ENCODE measurements around the gene CARD11.

The CARD11 gene

DNA sequence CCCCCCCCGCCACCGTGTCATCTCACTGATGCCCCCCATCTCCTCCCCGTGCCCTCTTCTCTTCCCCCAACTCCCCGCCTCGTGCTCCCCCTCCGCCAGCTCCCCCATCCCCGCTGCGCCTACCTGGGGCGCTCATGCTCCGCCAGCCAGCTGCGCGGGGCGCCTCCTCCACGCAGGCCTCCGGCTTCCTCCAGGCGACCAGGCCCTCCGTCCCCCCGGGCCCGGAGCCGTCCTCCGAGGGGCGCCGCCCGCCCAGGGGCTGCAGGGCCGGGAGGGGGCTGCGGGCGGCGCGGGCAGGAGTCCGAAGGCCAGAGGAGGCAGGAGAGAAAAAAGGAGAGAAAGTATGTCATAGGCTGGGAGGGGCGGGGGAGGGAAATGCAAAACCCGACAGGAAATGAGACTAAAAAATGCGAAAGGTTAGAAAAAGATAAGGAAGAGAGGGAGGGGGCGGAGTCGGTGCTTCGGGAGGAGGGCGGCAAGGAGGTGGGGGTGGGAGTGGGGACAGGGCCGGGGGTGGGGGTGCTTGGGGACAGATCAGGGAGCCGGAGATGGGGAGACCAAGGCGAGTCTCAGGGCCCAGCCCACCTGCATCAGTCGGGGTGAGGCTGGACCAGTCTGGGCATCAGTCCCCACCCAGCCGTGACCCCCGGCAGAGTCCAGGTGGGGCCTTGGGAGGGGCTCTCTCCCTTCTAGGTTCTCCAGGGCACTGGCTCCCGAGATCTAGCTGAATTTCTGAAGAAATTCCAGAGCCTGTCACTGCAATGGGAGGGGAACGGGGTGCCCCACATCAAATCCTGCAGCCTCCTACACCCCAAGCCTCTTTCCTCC lies at the start of gene CARD11:
Gene CARD11, minus strand, starts transcription at position 324 of the 828 bp plus-strand sequence. CDS start 85,361 bp downstream, outside the sequence.
- DNase-seq = no peak

DNA sequence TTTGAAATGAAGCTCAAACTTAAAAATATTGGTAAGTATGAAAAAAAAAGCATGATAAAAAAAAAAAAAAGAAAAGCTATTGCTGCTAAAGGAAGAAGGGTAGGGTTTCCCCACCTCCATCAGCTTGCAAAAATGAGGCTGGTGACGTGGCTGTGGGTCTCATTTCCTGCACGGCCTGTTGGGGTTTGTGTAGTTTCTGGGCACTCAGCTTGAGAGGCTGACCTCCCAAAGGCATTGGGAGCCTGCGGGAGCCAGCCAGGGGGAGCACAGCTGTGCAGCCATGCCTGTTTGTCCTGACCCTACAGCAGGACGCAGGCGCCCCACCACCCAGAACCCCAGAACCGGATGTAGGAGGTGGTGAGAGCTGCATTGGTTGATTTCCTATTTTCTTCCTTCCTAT lies 48.8 kb upstream of the CARD11 start:
- DNase-seq = no peak

DNA sequence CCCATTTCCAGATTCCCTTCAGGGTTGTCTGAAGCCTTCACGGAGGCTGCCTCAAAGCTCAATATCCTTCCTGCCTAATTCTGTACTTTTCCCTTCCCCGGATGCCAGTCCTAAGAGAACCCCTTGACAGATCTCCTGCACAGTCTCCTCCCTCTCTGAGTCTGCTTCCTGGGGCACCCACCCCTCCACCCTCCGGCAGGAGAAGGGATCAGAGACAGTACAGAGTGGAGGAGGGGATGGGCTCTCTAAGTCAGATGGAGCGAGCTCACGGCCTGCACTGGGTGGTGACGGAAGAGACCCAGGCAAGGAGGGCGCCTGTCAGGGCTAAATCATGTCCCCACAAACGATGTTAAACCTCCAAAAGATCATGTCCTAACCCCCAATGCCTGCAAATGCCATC lies 48.0 kb upstream of the CARD11 start:
- no peak for DNase-seq

DNA sequence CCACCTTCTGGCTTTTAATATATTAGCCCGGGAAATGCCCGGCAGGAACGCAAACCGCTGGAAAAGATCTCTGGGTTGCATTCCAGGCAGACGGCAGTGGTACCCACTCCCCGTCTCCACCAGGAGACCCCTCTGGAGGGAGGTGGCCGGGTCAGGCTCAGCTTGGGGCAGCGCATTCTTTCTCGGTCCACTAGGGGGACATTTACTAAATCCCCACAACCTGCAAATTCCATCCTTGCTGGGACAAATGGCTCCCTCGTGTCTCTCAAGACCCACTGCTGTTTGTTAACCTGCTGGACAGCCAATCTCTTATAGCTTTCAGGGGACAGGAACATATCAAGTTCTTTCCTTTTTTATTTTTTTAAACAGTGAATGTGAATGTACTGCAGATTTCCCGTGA lies 45.8 kb upstream of the CARD11 start:
- no peak for DNase-seq

DNA sequence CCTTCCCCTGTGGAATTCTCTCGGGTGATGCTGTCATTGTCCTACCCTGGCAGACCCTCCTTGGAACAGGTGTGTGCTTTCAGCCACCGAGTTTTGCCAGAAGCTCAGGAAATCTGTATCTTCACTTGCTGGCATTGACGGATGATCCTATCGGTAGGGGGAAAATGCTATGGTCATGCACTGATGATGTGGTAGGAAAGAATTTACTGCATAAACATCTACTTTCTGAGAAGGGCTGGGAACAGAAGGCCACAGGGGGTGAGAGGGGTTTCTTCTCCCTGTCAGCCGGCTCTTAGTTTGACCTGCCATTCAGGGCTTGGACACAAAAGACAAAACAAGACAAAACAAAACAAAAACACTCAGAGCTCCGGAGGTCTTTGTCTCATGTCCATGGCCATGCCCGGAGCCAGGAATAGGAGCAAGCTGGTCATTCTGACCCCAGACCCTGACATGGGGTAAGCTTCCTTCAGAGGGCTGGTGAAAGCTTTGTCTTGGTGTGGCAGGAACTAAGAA lies 43.6 kb upstream of the CARD11 start:
- DNase-seq = no peak

DNA sequence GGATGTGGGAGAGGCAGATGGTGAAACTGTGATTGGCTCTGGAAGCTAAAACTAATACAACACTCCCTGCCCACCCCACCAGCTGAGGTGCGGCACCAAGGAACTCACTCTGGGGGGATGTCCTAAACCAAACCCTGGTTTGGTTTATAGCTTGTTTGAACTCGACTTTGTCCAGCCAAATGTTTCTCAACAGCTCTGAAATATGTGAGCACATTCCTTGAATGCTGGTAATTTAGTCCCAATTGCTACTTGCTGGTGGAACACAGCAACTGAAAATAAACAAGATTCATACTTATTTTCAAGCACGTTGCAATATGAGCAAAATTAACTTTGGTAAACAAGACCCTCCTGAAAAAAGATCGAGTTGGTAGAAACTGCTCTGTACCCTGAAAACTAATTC lies 39.7 kb upstream of the CARD11 start:
- DNase-seq = no peak

DNA sequence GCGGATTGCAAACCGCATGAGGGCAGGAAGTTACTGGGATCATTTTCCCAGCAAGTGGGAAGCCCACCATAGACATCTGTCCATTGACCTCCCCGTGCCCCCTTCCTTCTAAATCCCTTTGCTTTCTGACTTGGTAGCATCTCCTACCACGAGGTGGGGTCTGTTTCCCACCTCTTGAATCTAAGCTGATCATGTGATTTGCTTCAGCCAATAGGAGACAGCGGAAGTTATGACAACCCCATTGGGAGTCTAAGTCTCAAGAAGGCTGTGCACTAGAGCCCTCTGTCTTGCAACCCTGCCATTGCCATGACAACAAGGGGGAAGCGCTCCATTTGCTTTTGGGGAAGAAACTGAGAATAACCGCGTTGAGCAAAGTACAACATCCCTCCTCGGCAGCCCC lies 39.2 kb upstream of the CARD11 start:
- DNase-seq = no peak

DNA sequence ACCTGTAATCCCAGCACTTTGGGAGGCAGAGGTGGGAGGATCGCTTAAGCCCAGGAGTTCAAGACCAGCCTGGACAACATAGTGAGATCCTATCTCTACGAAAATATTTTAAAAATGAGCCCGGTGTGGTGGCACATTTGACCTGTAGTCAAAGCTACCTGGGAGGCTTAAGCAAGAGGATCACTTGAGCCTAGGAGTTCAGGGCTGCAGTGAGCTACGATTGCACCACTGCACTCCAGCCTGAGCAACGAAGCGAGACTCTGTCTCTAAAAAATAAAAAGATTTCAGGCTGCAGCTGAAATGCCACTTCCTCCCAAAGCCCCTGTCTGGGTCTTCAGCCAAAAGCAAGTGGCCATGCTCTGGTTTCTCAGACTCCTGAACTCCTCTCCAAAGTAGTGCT lies 38.7 kb upstream of the CARD11 start:
- DNase-seq = no peak

DNA sequence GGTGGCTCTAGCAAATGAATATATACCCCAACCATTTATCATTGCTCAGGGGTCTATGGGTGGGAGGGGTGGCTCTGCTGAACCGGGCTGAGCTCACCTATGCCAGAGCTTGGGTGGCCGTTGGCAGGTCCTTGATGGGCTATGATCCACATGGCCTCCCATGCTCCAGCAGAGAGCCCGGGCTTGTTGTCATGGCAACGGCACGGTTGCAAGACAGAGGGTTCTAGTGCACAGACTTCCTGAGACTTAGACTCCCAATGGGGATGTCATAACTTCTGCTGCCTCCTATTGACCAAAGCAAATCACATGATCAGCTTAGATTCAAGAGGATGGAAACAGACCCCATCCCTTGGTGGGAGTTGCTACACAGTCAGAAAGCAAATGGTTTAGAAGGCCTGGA lies 36.4 kb upstream of the CARD11 start:
- no peak for DNase-seq

DNA sequence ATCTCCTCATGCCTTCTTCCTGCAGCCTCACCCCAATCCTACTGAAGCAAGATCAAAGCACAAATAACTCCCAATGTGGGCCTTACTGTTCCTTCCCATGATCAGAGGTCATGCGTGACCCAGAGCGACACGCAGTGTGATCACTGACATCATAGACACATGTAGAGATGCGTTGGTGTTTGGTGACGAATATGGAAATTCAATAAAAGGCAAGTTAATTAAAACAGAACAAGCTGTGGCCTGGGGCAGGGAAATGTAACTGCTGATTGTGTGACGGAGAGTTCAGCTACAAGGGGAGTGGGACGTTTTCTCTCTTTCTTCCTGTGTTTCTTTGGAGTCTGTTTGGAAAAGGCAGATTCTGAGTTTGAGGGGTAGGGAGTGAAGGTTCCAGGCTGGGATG lies 34.8 kb upstream of the CARD11 start:
- no peak for DNase-seq

DNA sequence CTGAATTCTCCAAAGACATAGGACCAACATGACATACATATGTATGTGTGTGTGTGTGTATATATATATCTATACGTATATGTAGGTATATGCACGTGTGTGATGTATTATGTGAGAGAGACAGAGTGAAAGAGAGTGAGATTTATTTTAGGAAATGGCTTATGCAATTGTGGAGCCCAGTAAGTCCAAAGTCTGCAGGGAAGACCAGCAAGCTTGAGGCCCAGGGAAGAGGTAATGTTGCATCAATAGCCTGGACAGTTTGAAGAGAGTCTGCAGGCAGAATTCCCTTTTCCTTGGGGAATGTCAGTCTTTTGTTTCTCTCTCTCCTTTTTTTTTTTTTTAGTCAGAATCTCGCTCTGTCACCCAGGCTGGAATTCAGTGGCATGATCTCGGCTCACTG lies 33.0 kb upstream of the CARD11 start:
- no peak for DNase-seq

DNA sequence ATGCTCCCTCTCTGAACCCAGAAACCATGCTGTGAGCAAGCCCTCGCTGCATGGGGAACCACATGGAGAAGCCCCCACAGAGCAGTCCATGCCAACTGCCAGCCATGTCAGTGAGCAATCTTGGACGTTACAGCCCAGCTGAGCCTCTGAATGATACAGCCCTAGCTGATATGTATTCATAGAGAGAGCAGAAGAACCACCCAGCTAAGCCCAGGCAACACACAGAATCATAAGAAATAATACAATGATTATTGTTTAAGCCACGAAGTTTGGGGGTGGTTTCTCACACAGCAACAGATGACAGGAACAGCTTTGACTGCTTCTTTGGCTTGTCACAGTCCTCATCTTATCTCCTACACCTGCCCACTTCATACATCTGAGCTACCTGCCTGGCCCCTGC lies 32.5 kb upstream of the CARD11 start:
- DNase-seq = no peak

DNA sequence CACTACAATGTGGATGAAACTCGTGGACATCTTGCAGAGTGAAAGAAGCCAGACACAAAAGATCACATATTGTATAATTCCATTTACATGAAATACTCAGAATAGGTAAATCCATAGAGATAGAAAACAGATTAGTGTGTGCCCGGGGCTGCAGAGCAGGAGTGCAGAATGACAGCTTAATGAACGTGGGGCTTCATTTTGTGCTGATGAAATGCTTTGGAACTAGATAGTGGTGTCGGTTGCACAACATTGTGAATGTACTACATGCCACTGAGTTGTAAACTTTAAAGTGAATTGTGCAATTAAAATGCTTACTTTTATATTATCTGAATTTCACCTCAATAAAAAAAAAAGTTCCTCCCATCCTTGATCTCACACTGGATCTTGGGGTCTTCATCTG lies 31.8 kb upstream of the CARD11 start:
- DNase-seq = no peak

DNA sequence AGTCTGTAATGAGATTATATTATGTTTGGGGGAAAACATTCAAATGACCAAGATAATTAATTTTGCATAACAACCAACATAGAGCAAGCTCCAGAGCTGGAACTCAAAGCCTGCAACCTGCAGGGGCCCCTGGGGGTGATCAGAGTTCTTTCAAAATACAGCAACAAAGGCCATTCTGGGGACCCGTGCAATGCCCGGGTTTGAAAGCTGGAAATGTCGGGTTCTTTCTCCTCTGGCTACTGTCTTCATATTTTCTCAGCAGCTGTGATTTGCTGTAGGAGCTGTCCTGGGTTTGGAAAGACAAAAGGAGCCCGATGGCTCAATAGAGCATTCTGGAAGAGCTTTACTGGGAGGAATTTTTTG lies 30.8 kb upstream of the CARD11 start:
- no peak for DNase-seq

DNA sequence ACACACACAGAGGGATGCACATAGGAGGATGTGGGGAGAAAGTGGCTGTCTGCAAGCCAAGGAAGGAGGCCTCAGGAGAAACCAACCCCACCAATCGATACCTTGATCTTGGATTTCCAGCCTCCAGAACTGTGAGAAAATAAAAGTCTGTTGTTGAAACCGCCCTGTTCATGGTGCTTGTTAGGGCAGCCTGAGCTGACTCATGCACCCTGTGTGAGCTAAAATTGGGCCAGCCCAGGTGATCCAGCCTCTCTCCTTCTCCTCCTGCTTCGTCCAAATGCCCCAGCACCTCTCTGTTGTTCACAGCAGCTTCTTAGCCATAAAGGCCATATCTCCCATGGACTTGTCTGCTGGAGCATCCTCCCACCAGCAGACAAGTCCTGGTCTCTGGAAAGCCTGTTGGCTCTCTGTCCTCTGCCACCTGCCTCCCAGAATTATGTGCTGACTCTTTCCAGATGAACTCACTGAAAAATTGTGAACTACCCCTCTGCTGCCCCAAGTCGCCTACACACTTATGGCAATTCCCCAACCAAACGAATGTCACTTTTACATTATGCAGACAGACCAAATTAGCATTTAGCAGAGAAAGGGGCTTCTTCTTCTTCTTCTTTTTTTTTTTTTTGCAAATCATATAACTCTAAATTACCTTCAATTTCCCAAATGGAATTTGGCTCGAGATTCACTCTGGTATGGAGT lies 30.2 kb upstream of the CARD11 start:
- DNase-seq = no peak

DNA sequence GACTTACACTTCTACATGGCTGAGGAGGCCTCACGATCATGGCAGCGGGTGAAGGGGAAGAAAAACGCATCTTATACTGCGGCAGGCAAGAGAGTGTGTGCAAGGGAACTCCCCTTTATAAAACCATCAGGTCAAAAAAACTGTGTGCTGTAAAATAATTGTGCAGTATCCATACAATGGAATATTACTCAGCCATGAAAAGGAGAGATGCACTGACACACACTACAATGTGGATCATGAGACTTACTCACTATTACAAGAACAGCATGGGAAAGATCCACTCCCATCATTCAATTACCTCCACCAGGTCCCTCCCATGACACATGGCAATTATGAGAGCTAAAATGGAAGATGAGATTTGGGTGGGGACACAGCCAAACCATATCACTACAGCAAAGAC lies 27.2 kb upstream of the CARD11 start:
- no peak for DNase-seq

DNA sequence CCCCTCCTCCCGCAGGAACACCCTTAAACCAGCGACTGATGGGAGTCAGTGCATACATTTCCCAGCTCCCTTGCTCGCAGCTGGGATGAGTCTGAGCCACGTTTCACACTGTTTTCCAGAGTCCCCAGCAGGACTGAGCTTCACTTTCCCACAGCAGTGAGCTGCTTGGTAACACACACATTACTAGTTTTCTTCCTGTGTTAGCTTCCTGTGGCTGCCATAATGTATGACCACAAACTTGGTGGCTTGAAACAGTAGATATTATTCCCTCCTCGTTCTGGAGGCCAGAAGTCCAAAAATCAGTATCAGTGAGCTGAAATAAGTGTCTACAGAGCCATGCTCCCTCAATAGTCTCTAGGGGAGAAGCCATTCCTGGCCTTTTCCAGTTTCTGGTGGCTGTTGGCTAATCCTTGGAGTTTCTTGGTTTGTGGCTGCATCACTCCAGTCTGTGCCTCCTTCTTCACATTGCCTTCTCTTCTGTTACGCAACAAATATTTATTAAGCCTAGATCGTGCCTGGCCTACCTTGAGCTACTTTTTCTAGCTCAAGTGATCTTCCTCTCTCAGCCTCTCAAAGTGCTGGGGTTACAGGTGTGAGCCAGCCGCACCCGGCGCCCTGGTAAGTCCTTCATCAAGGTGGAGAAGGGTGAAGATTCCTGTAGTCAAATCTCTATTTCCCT lies 26.2 kb upstream of the CARD11 start:
- no peak for DNase-seq

DNA sequence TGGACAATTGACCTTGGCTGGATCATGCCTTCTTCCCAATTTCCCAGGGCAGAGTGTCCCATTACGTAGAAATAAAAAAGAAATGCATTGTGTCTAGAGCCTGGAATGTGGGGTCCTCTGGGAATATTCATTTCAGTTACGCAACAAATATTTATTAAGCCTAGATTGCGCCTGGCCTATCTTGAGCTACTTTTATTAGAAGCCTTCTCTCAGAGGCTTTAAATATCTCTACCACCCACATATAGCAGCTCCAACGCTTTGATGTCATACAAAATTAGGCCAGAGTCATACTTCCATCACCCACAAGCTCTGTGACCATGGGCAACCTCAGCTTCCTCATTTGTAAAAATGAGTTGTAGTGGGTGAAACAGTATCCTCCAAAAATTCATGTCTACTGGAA lies 24.9 kb upstream of the CARD11 start:
- peak; percentile 5 for DNase-seq

DNA sequence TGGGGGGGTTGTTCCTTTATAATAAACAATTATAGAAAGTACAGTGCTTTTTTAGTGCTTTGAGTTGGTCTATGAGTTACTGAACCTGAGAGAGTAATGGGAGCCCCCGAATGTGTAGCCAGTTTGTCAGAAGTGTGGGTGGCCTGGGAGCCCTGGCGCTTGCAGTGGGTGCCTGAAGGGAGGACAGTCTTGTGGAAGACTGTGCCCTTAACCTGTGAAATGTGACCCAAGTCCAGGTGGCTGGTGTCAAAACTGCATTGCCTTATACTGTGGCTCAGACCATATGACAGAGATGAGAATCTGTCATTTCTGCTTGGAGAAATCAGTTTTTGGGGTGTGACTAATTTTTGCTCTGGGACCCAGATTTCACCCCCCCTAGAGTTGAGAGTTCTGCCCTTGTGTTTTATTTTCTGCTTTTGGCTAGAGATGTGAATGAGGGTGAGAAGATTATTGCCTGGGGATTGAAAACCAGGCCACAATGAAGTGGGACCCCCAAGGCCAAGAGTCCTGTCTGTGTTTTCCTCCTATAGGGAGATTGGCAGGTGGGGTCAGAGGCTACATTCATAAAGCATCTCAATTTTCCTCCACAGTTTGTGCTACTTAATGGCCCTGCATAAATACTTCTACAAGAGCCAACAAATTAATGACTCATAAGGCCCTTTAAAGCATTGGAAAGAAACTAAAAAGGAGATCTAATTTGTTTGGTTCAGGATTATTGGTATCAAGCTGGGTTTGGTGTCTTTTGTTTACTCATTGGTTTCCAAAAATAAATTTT lies 24.1 kb upstream of the CARD11 start:
- DNase-seq = no peak

DNA sequence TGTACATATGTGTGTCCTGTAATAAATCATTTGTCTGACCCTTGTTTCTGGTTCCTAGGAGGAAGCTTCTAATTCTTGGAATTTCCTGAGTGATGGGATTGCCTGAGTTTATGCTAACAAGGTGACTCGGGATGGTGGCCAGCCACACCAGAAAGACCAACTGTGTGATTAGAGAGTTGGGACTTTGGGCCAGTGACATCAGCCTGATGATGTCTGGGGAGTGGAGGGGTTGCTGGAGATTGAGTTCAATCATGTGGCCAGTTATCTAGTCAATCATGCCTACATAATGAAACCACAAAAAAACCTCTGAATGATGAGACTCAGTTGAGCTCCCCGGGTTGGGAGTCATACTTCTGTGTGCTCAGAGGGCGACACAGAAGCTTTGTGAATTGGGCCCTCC lies 23.5 kb upstream of the CARD11 start:
- no peak for DNase-seq

DNA sequence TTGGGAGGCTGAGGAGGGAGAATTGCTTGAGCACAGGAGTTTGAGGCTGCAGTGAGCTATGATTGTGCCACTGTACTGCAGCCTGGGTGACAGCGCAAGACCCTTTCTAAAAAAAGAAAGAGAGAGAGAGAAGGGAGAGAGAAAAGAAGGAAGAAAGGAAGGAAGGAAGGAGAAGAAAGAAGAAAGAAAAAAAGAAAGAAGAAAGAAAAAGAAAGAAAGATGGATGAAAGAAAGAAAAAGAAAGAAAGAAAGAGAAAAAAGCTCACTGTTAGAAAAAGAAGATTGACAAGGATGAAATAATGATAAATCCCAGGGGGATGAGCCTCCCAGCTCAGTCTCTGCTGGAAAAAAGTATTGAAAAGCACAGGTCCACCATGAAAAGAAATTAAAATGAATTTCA lies 22.8 kb upstream of the CARD11 start:
- no peak for DNase-seq

DNA sequence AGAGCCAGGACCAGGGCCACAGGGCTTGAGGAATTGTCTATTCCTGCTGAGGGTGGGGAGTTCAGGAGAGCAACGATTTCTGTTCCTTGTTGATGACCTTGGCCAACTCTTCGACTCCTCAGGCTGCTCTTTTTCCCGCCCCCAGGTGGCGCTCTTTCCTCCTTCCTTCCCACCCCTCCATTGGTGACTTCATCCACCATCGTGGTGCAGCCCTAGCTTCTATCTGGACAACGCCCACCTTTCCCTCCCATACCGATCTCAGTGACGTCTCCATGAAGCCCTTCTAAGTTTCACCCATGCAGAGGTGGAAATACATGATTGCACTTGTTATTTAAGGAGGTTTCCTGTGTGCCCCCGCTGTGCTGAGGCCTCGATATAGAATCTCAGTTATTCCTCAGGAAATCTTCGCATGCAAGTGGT lies 22.1 kb upstream of the CARD11 start:
- DNase-seq = no peak

DNA sequence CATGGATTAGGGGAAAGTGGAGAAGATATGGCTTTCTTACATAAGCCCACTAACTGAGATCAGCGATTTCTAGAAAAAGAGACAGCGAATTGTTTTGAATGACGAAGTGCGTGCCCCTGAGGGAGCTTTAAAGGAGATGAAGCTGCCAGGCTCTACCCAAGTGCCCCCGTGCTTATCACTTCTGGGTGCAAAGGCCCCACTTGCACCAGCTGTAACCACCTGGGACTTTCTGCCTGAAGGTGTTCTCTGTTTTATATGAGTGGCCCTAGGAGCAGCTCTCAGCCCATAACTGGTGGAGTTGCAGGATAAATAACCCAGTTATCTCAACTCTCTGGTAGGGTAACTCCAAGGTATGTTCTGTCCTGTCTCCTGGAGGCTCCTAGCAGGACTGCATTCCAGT lies 20.4 kb upstream of the CARD11 start:
- DNase-seq = no peak
